OCI-LY3 (cell line): ENCODE measurements around the gene INO80B.

Source experiments
- H2AFZ ChIP-seq: fragments of 200-600, 300-600 bp; shearing (Covaris generic); 2 replicates; pipeline ENCODE4 v1.6.0; 2014; ENCODE audit warnings: antibody characterized with exemption, low read depth, low read length
- H3K27ac ChIP-seq: fragments of 200-600, 300-600 bp; sonication (generic); 2 replicates; pipeline ENCODE4 v1.5.1; 2014; ENCODE audit warnings: mild to moderate bottlenecking, low read length, moderate library complexity, mixed read lengths
- H3K27me3 ChIP-seq: fragments of 200-600, 300-600 bp; sonication (generic); 2 replicates; pipeline ENCODE4 v1.6.1; 2014; ENCODE audit warnings: low read depth, low read length, mixed read lengths
- H3K36me3 ChIP-seq: fragments of 200-600, 300-600 bp; sonication (generic); replicated peaks from 2 replicates; pipeline ENCODE3; 2014; ENCODE audit warnings: low read depth, low read length, mixed read lengths
- H3K4me1 ChIP-seq: fragments of 300-600, 200-600 bp; sonication (generic); 2 replicates; pipeline ENCODE4 v1.6.1; 2014; ENCODE audit warnings: low read length, mixed read lengths
- H3K4me2 ChIP-seq: fragments of 200-600, 300-600 bp; sonication (generic); 2 replicates; pipeline ENCODE4 v1.6.1; 2014; ENCODE audit warnings: low read length, mixed read lengths
- H3K4me3 ChIP-seq: fragments of 300-600, 200-600 bp; sonication (generic); 2 replicates; pipeline ENCODE4 v1.5.1; 2014; ENCODE audit warnings: antibody characterized with exemption, mild to moderate bottlenecking, low read length, moderate library complexity
- H3K79me2 ChIP-seq: fragments of 300-600, 200-600 bp; shearing (Covaris generic); 2 replicates; pipeline ENCODE4 v1.6.1; 2014; ENCODE audit warnings: mild to moderate bottlenecking, low read length, mixed read lengths
- H3K9ac ChIP-seq: fragments of 300-600, 200-600 bp; shearing (Covaris generic); 2 replicates; pipeline ENCODE4 v1.6.0; 2014; ENCODE audit warnings: mild to moderate bottlenecking, low read length, moderate library complexity
- H3K9me3 ChIP-seq: fragments of 200-600, 300-600 bp; shearing (Covaris generic); 2 replicates; pipeline ENCODE4 v1.6.1; 2014; ENCODE audit warnings: low read length, mixed read lengths; ENCODE audit not compliant: insufficient read depth
- H4K20me1 ChIP-seq: fragments of 200-600, 300-600 bp; sonication (generic); 2 replicates; pipeline ENCODE4 v1.6.1; 2016; ENCODE audit warnings: low read length, mixed read lengths; ENCODE audit not compliant: insufficient read depth
- EZH2phosphoT487 ChIP-seq: fragments of 200-600 bp; shearing (Covaris generic); IDR thresholded peaks from 2 replicates; pipeline ENCODE4 v1.6.1; 2018; ENCODE audit warnings: antibody characterized with exemption, mixed run types, low read depth
- TF ChIP-seq, protein P1 (sequence below): fragments of 200-600, 300-600 bp; sonication (generic); IDR thresholded peaks from 2 replicates; pipeline ENCODE4 v1.5.1; 2014; ENCODE audit warnings: antibody characterized with exemption, low read length, low read depth

INO80B gene

DNA sequence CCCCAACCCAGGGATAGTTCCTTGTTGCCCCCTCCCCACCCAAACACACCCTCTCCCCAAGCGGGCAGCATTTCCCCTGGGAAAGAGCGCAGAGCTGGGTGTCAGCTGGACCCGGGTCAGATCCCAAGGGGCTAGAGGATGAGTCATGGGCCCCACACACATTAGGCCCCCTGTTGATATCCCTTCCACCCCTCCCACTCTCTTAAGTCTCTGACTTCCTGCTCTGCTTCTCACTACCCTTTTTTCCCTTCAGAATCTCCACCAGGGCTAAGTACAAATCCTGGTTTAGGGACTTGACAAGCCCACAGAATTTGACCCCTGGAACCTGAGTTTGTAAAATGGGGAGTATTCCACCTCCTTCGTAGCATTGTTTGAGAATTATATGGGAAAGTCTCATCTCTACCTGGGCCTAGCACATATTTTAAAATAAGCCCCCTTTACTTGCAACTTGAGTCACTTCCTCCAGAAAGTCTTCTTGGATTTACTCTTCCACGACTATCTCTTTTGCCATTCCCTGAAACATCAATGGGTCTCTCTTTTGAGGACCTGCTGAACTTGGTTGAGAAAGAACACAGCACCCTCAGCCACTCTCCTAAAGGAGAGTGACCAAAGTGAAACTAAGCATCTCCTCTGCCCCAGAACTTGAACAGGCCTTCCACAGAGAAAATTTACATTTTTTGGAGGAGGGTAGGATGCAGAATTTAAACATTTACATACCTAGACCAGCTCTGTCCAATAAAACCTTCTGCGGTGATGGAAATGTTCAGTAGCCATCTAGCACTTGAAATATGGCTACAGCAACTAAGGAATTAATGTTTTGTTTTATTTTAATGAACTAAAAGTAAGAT is 17.8 kb upstream of the INO80B start:
- H3K4me3 ChIP-seq = peak overlapping the region; percentile 41
- TF ChIP-seq EZH2phosphoT487 = no peak
- TF ChIP-seq, protein P1, sequence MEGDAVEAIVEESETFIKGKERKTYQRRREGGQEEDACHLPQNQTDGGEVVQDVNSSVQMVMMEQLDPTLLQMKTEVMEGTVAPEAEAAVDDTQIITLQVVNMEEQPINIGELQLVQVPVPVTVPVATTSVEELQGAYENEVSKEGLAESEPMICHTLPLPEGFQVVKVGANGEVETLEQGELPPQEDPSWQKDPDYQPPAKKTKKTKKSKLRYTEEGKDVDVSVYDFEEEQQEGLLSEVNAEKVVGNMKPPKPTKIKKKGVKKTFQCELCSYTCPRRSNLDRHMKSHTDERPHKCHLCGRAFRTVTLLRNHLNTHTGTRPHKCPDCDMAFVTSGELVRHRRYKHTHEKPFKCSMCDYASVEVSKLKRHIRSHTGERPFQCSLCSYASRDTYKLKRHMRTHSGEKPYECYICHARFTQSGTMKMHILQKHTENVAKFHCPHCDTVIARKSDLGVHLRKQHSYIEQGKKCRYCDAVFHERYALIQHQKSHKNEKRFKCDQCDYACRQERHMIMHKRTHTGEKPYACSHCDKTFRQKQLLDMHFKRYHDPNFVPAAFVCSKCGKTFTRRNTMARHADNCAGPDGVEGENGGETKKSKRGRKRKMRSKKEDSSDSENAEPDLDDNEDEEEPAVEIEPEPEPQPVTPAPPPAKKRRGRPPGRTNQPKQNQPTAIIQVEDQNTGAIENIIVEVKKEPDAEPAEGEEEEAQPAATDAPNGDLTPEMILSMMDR = no peak

DNA sequence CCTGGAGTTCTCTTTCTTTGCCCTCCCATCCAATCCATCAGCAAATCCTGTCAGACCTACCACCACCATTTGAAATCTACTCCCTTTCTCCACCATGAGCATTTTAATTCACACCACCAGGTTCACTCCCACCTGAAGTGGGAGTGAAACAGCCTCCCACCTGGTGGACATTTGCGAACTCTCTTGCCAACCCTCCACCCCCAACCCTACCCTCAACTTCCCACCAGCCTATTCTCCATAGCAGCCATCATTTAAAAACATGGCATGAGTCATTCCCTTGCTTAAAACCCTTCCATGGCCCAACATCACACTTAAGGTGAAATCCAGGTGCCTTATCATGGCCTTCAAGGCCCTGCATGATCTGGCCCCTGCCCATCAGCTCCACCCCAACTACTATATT is 16.6 kb upstream of the INO80B start:
- Histone ChIP-seq H3K27ac (no peak overlapping the region), H3K36me3 (no peaks in the 10 kb centered on the region), H3K4me1 (peaks cover 35% of the 10 kb centered on the region), H4K20me1 (no peaks in the 10 kb centered on the region), H3K9me3 (no peaks in the 10 kb centered on the region), H3K4me3 (no peak overlapping the region), H3K9ac (no peak overlapping the region), H3K79me2 (no peaks in the 10 kb centered on the region), H3K4me2 (no peak overlapping the region), H3K27me3 (no peaks in the 10 kb centered on the region), H2AFZ (no peak overlapping the region)
- TF ChIP-seq EZH2phosphoT487 = no peak
- TF ChIP-seq, protein P1 = no peak

More for the DNA sequence above, 17.8 kb upstream of the INO80B start:
- H4K20me1 ChIP-seq = no peaks in the 10 kb centered on the region
- no peak overlapping the region for H3K9ac ChIP-seq
- peak overlapping the region; percentile 44 for H3K27ac ChIP-seq
- no peaks in the 10 kb centered on the region for H3K79me2 ChIP-seq
- peak overlapping the region; percentile 62 for H3K4me2 ChIP-seq
- H3K36me3 ChIP-seq = no peaks in the 10 kb centered on the region
- H2AFZ ChIP-seq = no peak overlapping the region
- H3K27me3 ChIP-seq = no peaks in the 10 kb centered on the region
- peaks cover 35% of the 10 kb centered on the region for H3K4me1 ChIP-seq
- no peaks in the 10 kb centered on the region for H3K9me3 ChIP-seq

DNA sequence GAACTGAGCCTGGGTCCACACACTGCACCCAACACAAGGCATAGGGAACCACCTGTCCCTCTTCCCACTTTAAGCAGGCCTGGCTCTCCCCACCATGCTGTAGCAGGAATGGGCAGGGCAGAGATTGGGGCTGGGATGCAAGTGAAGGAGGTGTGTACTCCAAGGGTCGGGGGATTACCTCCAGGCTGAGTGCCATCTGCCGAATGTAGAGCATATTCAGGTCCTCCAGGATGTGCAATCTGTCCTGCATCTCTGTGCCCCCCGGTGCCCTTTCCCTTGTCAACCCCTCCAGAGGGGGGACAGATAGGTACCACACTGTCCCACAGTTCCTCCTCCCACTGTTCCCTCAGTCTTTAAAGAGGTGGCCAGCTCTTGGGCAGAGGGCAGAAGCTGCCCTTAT is 15.5 kb upstream of the INO80B start:
- TF ChIP-seq EZH2phosphoT487 = no peak
- TF ChIP-seq, protein P1 = no peak
- Histone ChIP-seq H3K36me3 (no peaks in the 10 kb centered on the region), H4K20me1 (no peaks in the 10 kb centered on the region), H3K4me2 (peak overlapping the region; percentile 94), H3K4me3 (peak overlapping the region; percentile 82), H3K27ac (no peak overlapping the region), H3K79me2 (no peaks in the 10 kb centered on the region), H3K4me1 (peaks cover 44% of the 10 kb centered on the region), H3K27me3 (no peaks in the 10 kb centered on the region), H2AFZ (no peak overlapping the region), H3K9ac (peak overlapping the region; percentile 72; the same call in 1 of the 2 replicates), H3K9me3 (no peaks in the 10 kb centered on the region)

DNA sequence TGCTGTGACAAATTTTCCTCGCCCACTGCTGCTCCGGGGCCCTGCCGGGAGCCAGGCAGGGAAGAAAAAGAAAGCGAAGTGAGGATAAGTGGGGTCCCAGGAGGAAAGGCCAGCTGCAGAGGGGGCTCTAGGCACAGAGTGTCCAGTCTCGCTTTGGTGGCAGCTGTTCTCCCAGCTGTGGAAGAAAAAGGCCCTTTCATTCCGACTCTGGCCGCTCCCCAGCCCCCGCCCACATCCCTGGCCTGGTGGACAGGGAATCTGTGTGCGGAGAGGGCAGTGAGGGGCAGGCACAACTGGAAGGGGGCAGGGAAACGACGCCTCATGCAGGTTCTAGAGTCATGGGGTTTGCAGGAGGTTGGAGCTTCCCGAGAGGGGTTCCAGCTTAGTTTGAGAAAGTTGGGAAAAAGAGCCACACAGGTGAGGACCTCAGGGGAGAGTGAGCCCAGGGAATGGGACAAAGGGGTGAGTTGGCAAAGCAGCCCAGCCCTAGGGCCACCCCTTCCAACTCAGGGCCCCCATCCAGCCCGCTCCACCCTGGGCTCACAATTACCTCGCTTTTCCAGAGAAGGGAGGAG is 15.0 kb upstream of the INO80B start:
- H3K27me3 ChIP-seq = no peaks in the 10 kb centered on the region
- TF ChIP-seq, protein P1 = no peak
- no peak for TF ChIP-seq EZH2phosphoT487
- peak overlapping the region; percentile 94 for H3K4me2 ChIP-seq
- H3K79me2 ChIP-seq = no peaks in the 10 kb centered on the region
- peaks cover 49% of the 10 kb centered on the region for H3K4me1 ChIP-seq
- H3K9me3 ChIP-seq = no peaks in the 10 kb centered on the region
- no peaks in the 10 kb centered on the region for H4K20me1 ChIP-seq
- no peak overlapping the region for H3K27ac ChIP-seq
- H3K36me3 ChIP-seq = no peaks in the 10 kb centered on the region
- H3K4me3 ChIP-seq = peak overlapping the region; percentile 82
- H3K9ac ChIP-seq = peak overlapping the region; percentile 72
- peak overlapping the region; percentile 51; the same call in 1 of the 2 replicates for H2AFZ ChIP-seq
